WERI-Rb-1 (cell line): Measurements from ENCODE around the gene TSC22D3.
A peak's percentile ranks its signal among the peaks of the same experiment; 100 is the strongest.
"Not testable (repeated sequence)": the region's sequence is repeated elsewhere in the genome, so short reads cannot be mapped to it uniquely, and the experiment has no call there.

ENCODE experiments used
- DNase-seq: peaks from one replicate; pipeline ENCODE4 v3.0.0-alpha.2; 2020
- H3K27ac ChIP-seq: fragments of 250-450 bp; sonication (Bioruptor Pico); 2 replicates; pipeline ENCODE4 v1.5.1; 2020; ENCODE audit warnings: mild to moderate bottlenecking, moderate library complexity
- H3K27me3 ChIP-seq: fragments of 250-450 bp; sonication (Bioruptor Pico); 2 replicates; pipeline ENCODE4 v1.5.1; 2021; ENCODE audit warnings: mild to moderate bottlenecking, low read depth, moderate library complexity; ENCODE audit not compliant: insufficient read depth, severe bottlenecking
- H3K36me3 ChIP-seq: fragments of 250-450 bp; sonication (Bioruptor Pico); 2 replicates; pipeline ENCODE4 v1.5.1; 2020; ENCODE audit warnings: mild to moderate bottlenecking, moderate library complexity
- H3K4me3 ChIP-seq: 2 replicates; pipeline ENCODE4 v1.5.1; 2011; ENCODE audit warnings: low read depth, mild to moderate bottlenecking, control low read depth, low read length
- H3K9me3 ChIP-seq: fragments of 250-450 bp; sonication (Bioruptor Pico); 2 replicates; pipeline ENCODE4 v1.5.1; 2021; ENCODE audit warnings: mild to moderate bottlenecking, moderate library complexity; ENCODE audit not compliant: severe bottlenecking
- TF ChIP-seq, protein P1 (sequence below): IDR thresholded peaks from 2 replicates; pipeline ENCODE4 v1.5.1; 2011; ENCODE audit warnings: low read depth, mild to moderate bottlenecking, control low read depth, inconsistent platforms, low read length

The TSC22D3 gene

GRCh38 chrX:107673933-107674479 lies 101.6 kb downstream of the TSC22D3 start:
- no peak for DNase-seq
- Histone ChIP-seq H3K27ac (no peak overlapping the region), H3K4me3 (no peak overlapping the region), H3K9me3 (no peaks in the 10 kb centered on the region), H3K27me3 (peaks cover 13% of the 10 kb centered on the region), H3K36me3 (no peaks in the 10 kb centered on the region)
- TF ChIP-seq, protein P1, sequence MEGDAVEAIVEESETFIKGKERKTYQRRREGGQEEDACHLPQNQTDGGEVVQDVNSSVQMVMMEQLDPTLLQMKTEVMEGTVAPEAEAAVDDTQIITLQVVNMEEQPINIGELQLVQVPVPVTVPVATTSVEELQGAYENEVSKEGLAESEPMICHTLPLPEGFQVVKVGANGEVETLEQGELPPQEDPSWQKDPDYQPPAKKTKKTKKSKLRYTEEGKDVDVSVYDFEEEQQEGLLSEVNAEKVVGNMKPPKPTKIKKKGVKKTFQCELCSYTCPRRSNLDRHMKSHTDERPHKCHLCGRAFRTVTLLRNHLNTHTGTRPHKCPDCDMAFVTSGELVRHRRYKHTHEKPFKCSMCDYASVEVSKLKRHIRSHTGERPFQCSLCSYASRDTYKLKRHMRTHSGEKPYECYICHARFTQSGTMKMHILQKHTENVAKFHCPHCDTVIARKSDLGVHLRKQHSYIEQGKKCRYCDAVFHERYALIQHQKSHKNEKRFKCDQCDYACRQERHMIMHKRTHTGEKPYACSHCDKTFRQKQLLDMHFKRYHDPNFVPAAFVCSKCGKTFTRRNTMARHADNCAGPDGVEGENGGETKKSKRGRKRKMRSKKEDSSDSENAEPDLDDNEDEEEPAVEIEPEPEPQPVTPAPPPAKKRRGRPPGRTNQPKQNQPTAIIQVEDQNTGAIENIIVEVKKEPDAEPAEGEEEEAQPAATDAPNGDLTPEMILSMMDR, result no peak

DNA sequence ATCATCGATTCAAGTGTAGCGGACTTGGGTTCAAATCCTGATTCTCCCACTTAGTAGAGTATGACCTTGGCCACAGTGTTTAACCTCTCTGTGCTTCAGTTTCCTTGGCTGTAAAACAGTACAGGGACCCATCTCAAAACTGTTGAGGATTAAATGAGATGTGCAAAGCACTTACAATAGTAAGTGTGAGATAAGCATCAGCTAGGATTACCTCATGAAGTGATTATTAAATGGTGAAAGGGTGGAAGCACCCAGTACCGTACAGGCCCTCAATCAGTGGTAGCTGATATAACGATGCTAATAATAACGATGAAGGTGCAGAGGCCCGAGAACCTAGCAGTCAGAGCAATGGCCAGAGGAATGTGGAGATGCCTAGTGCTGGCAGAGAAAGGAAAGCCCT lies 102.2 kb downstream of the TSC22D3 start:
- no peak for DNase-seq
- Histone ChIP-seq H3K27ac (no peak overlapping the region), H3K27me3 (peaks cover 13% of the 10 kb centered on the region), H3K4me3 (no peak overlapping the region), H3K36me3 (no peaks in the 10 kb centered on the region), H3K9me3 (no peaks in the 10 kb centered on the region)
- TF ChIP-seq, protein P1, result no peak

- H3K27ac ChIP-seq, result no peak overlapping the region
- peak; percentile 72 for DNase-seq
- TF ChIP-seq, protein P1, result peak; percentile 80
- no peaks in the 10 kb centered on the region for H3K36me3 ChIP-seq
- H3K27me3 ChIP-seq, result peaks cover 13% of the 10 kb centered on the region
- no peak overlapping the region for H3K4me3 ChIP-seq
- H3K9me3 ChIP-seq, result no peaks in the 10 kb centered on the region
Measured at GRCh38 chrX:107672955-107673378, 102.6 kb downstream of the TSC22D3 start.

GRCh38 chrX:107671256-107671655 lies 104.3 kb downstream of the TSC22D3 start:
- not testable (repeated sequence) for H3K36me3 ChIP-seq, H3K27ac ChIP-seq

GRCh38 chrX:107669885-107670628 lies 105.5 kb downstream of the TSC22D3 start:
- DNase-seq, result no peak
- no peak overlapping the region for H3K27ac ChIP-seq
- no peaks in the 10 kb centered on the region for H3K9me3 ChIP-seq
- H3K4me3 ChIP-seq, result no peak overlapping the region
- no peaks in the 10 kb centered on the region for H3K36me3 ChIP-seq
- TF ChIP-seq, protein P1, result no peak
- peaks cover 5% of the 10 kb centered on the region for H3K27me3 ChIP-seq

More at GRCh38 chrX:107671256-107671655, 104.3 kb downstream of the TSC22D3 start:
- not testable (repeated sequence) for DNase-seq, H3K4me3 ChIP-seq, H3K27me3 ChIP-seq, H3K9me3 ChIP-seq

- no peak for DNase-seq
- TF ChIP-seq, protein P1, result no peak
- Histone ChIP-seq H3K27me3 (peaks cover 5% of the 10 kb centered on the region), H3K27ac (no peak overlapping the region), H3K4me3 (no peak overlapping the region), H3K9me3 (no peaks in the 10 kb centered on the region), H3K36me3 (no peaks in the 10 kb centered on the region)
Measured at GRCh38 chrX:107669261-107669660, 106.3 kb downstream of the TSC22D3 start.

GRCh38 chrX:107668710-107669109 lies 106.9 kb downstream of the TSC22D3 start:
- not testable (repeated sequence) for DNase-seq, H3K9me3 ChIP-seq, H3K27me3 ChIP-seq, H3K27ac ChIP-seq, H3K4me3 ChIP-seq, H3K36me3 ChIP-seq
